GM18508 (cell line): ENCODE measurements around the gene SCAMP3.
"Not testable (repeated sequence)": the region's sequence is repeated elsewhere in the genome, so short reads cannot be mapped to it uniquely, and the experiment has no call there.

Source experiments
- ATAC-seq: cut with Tn5 transposase; IDR thresholded peaks from one replicate; pipeline ENCODE4 v1.9.1; 2021; ENCODE audit warnings: moderate number of reproducible peaks; ENCODE audit not compliant: insufficient read depth, unreplicated experiment

SCAMP3 gene

DNA sequence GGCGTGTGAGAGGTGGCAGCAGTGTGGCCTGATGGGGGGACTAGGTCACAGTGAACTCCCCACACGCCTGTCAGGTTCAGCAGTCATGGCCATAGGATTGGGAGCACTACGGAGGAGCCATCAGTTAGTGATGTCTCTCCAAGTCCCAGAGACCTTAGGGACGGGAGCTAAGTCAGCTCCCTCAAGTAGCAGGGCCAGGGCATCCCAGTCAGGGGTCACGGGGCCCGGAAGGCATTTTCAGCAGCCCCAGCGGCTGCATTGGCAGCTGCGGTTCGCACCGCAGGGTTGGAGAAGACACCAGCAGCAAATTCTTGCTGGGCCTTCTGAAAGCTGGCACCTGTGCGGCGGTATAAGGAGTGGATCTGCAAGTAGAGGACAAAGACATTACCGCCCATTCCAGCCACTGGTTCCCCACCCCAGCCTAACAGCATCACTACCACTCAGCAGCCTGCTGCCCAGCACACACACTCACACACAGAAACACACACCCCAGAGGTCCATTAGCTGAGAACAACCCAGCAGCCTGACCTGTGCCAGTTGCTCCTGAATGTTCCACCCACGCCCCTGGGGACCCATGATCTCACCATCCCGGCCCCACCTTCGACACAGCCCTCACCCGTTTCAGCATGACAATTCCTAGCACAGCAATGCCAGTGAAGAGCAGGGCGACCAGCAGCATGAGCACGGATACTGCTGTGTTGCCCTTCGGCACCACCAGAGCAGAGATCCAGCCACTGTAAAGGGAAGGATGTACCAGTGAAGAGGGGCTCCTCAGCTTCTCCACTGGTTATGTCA is 5.9 kb downstream of the SCAMP3 start:
- ATAC-seq: no peak

DNA sequence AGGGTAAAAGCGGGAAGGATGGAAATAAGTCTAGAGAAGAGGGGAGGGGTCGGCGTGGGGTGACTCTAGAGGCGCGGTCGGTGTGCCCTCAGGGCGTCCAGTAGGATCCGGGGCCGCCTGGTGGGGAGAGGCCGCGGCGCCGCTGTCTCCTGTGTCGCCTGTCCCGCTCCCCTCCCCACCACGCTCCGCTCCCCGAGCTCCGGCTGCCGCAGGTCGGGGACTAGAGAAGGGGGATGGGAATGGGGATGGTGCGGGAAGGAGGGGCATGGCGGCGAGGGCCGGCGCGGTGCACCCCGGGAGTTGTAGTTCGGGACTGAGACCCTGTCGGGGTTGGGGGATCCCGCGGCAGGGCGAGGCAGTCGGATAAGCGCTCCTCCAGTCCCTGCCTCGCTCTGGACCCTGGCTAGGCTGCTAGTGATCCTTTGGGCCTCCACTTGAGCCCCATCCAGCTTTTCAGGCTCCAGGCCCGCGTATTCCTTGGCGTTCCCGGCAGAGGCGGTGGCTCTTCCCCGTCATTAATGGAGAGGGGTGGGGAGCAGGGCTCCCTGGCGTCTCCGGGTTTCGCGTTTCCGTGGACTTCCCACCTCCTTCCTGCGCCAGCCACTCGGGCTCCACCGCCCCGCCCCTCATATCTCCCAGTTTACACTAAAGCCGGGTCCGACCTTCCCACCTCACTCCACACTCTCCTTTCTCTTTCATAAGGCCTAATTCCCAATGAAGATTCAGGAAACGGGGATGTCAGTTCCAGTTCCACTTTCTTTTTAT is 6.7 kb downstream of the SCAMP3 start, which contains the start of gene ENTREP3:
TSS of gene ENTREP3 (minus strand) at position 241 of the 765 bp plus-strand sequence. CDS start 606 bp downstream, outside the sequence.
- no peak for ATAC-seq

DNA sequence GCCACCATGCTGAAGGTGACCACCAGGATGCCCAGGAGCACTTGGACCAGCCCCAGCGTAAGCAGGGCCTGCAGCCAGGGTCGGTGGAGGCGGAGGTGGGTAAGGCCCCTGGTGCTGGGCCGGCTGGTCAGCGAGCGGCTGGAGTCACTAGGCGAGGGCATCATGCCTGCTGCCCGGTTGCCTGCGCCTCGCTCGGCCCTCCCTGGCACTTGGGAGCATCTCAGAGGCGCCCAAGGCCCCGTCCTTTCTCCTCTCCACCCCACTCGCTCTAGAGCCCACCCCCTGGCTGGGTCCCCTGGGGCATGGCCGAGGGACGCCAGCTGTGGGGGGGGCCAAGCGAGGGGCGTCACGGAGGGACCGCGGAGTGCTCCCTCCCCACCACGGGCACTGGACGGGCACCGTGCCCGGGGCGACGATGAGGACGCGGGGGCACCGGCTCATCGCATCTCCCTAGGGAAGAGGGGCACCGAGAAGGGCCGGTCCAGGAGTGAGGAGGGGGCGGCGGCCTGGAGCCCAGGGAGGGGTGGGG is 7.4 kb downstream of the SCAMP3 start:
- no peak for ATAC-seq

DNA sequence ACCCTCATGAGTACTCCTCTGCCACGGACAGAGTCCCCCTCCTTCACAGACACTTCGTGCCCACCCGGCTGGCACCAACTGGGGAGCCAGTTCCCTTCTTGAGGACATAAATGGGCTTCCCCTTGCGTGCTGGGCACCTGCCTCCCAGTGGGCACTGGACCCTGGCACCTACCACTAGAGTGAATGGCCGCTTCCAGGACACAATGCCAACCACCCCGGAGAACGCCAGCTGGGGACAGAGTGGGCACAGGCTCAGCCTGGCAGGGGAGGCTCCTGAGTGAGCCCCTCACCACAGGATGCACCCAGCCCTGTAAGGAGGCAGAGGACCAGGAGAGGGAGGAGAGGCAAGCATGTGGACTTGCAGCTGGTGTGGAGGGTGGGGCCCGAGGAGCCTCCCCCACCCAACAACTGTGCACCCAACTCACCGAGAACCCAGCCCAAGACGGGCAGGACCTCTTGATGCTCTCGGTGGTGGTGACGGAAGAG is 7.9 kb downstream of the SCAMP3 start:
- no peak for ATAC-seq

DNA sequence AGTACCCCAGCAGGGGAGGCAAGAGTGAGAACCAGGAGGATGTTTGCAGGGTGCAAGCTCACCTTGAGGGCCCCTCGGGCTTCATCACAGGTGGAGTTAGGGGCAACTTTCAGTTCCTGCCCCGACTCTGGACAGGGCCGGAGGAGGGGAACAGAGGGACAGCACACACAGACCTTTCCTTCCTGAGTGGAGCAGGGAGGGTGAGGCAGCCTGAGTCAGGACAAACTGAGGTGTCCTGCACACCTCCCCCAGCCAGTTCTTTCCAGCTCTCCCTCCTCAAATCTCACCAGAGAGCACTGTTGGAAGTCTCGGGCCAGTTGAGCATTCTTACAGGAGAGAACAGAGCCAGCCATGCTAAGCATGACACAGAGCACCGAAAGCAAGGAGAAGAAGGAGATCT is 8.4 kb downstream of the SCAMP3 start:
- ATAC-seq: no peak

DNA sequence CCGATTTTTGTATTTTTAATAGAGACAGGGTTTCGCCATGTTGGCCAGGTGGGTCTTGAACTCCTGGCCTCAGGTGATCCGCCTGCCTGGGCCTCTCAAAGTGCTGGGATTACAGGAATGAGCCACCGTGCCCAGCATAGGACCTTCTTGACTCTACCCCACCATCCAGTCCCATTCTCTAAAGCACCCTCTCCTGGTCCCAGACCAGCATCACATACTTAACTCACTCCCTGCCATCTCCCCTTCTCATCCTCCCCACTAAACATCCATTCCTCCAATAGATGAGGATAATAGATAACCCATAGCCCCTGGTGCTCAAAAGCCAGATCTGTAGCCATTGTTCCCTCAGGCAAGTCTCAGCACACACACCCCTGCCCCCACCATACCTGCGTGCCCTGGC is 9.0 kb downstream of the SCAMP3 start:
- no peak for ATAC-seq

DNA sequence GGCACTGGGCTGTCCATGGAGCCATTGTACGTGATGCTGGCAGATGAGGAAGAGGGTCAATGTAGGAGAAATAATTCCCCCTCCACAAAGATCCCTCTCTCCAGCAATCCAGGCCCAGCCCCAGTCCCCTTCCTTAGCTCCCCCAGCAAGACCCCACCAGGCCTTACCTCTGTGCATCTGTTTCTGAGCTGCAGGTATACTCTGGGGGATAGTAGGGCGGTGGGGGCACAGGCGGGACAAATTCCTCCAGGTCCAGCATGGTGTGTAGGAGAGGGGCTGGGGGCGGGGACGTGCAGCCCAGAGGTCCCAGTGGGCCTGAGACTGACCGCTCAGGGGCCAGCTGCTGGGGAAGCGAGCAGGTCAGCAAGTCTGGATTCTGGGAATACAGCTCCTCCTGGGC is 10.6 kb downstream of the SCAMP3 start:
- no peak for ATAC-seq

DNA sequence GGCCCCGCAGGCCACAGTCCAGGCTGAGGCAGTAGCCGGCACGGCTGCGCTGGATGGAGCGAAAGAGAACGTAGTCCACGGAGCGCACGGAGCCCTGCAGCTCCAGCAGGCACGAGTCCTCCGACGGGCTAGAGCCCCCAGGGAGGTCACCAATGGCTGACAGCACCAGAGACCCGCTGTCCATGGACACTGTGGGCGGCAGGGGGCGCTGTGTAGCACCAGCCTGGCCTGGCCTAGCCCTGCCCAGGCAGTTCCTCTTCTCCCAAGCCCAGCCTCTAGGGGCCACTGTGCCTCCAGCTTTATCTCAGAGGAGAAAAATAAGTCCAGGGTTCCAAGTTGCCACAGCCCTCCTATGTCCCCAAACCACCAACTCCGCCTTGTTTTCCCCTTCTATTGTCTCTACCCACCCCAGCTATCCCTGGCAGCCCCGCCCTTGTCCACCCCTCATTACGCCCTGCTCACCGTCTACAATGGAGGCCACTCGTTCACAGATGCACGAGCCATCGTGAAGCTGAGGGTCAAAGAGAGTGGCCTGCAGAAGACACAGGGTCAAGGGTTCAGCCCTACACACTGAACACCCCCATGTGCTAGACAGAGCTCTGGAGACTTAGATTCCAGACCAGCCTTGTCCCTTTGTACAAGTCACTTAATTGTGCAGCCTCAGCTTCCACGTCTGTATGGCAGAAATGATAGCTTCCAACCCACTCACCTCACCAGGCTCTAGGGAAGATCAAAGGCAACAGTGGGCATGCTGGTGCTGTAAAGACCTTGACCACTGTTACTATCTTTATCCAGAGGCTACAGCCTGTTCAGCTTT is 11.3 kb downstream of the SCAMP3 start:
- ATAC-seq: peak; percentile 62

DNA sequence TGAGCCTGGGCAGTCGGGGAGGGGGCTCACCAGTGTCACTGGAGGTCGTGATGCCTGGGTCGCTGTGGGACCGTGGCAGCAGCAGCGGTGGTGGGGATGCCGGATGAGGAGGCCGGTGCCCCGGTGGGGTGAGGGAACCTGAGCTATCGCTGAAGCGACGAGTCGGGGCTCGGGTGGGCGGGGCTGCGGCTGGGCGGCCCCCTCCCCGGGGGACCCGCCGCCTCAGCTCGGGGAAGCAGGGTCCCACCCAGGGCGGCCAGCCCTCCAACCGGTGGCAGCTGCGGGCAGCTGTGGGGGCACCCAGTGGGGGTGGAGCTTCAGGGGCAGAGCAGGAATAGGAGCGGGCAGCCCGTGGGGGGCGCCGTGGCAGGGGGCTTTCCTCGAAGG is 11.9 kb downstream of the SCAMP3 start:
- peak; percentile 6 for ATAC-seq

DNA sequence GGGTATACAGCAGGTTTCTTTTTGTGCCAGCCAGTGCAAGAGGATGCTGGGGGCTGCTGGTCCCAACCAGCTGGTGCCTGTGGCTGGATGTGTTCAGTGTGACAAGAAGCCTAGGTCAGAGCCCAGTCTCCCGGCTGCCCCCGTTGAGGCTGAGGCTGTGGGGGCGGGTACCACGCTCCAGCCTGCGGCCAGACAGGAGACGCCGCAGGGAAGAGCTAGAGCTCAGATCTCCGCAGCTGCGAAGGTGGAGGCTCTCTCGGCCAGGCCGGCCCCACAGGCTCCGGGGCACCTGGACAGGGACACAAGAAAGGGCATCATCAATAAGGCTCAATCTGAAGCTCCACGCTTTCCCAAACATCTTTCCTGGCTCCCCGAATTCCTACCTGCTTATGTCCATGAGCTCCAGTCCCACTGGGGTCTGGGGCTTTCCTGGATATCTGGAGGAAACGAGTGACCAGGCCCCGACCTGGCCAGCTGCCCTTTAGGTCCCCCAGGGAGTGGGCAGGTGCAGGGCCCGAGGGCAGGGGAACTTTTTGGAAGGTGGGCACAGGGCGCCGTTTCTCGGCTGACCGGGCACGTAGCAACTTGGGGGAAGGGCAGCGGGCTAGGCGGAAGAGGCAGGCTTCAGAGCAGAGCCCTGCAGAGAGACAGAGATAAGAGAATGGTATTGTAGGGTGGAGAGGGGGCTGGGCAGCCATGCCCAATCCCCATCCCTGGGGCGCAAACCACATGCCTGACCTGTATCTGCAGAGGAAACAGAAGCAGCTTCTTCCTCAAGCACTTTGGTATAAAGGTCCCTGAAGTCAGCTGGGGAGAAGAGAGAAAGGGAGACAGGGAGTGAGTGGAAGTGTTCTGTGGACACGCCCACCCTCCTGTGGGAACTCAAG is 14.2 kb downstream of the SCAMP3 start:
- ATAC-seq: no peak

DNA sequence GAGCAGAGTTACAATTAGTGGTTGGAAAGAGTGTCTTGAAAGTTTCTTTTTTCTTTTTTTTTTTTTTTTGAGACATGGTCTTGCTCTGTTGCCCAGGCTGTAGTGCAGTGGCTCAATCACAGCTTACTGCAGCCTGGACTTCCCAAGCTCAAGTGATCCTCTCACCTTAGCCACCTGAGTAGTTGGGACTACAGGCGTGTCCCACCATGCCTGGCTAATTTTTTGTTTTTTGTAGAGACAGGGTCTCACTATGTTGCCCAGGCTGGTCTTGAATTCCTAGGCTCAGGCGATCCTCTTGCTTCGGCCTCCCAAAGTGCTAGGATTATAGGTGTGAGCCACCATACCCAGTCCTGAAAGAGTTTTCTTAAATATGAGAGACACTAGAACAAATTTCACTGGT is 15.4 kb downstream of the SCAMP3 start:
- ATAC-seq: not testable (repeated sequence)

DNA sequence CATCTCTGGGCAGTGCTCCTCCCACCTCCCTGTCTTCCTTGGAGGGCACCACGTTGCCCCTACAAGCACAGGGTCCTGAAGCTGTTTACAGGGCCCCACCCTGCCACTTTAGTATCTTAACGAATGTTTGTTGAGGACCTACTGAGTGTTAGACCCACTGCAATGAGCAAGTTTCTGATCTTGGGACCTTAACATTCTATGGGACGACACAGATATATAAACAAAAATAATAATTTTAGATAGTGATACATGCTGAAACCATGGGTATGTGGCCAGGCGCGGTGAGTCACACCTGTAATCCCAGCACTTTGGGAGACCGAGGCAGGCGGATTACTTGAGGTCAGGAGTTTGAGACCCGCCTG is 17.0 kb downstream of the SCAMP3 start:
- ATAC-seq: no peak

DNA sequence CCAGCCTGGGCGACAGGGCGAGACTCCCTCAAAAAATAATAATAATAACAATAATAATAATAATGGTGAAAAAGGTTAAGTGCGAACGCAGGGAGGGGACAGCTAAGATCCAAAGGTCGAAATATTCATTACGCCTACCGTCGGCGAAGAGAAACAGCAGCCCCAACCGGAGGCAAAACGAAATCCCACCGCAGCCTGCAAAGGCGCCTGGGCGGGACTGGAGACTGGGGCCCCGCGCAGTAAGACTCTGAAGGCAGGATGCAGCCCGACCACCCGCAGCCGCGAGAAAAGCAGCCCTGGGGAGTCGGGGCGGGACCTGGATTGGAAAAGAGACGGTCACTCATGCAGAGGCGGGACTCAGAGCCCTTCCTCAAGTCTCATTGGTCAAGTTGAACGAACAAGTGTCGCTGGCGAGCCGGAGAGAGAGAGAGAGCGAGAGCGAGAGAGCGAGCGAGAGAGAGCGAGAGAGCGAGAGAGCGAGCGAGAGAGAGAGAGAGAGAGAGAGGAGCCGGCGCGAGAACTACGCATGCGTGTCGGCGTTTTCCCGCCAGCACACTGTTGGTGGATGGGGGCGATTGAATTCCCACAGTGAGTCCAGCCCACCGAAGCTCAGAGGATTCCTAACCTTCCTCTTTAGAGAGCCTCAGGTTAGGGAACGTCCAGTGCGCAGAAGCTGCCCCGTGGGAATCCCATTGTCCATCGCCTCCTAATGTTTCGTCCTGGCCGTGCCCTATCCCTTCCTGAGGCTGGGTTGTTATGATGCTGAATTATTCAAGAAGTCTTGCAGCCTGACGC is 17.6 kb downstream of the SCAMP3 start:
- ATAC-seq: peak; percentile 59

DNA sequence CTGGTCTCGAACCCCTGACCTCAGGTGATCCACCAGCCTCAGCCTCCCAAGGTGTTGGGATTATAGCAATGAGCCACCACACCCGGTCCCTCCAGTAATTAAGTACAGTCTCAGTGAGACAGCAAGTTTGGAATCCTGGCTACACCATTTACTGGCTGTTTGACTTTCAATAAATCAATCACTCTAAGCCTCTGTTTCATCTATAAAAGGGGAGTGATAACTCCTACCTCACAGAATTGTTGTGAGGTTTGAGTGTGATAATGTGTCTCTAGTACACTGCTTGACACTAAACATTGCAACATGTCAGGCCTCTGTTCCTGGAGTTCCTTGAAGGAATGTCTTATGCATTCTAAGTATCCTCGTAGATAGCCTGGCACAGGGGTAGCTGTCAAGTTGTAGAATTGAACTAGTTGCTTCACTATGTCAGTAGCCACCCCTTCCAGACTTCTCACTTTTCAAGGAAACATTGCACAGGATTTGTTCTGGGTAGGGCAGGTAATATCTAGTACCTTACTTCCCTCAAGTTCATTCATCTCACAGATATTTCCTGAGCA is 19.3 kb downstream of the SCAMP3 start:
- no peak for ATAC-seq

DNA sequence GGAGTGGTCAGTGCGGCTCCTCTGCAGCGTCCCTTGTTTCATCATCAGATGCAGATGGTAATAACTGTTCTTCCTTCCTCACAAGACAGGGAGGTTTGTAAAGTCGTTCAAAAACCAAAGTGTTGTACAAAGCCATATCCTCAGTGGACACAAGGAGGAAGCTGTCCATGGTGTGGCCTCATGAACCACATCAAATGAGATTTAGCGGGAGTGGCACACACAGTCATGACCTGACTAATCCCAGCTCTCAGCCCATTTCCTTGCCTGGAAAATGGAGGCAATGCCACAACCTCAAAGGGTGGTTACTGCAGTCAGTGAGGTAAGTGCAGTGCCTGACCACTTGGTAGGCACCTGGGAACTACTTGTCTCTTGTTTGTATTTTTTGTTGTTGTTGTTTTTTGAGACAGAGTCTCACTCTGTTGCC is 20.3 kb downstream of the SCAMP3 start:
- ATAC-seq: no peak

DNA sequence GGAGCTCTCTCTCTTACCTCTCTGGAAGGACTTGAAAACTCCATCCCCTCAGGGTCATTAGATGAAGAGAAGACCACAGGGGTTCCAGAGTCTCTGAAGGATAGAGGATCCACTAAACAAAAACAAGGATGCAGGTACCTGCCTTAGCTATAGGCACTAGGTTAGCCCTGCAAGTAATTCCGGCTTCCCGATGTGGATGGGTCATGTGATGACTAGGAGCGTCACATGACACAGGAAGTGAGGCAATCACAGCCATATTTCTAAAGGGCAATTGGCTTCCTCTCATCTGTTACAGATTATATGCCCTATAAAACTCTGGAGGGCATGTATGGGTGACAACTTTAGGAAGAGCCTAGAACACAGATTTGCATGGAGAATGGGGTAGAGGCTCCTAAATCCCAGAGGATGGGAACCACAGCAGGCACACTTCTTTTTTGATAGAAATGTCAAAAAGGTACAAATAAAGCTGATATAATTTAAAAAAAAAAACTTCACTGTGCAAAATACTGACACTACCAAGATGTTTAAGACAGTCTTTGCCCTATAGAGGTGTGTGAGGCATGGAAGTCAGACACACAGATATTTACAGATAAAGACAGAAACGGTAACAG is 21.0 kb downstream of the SCAMP3 start:
- ATAC-seq: no peak

DNA sequence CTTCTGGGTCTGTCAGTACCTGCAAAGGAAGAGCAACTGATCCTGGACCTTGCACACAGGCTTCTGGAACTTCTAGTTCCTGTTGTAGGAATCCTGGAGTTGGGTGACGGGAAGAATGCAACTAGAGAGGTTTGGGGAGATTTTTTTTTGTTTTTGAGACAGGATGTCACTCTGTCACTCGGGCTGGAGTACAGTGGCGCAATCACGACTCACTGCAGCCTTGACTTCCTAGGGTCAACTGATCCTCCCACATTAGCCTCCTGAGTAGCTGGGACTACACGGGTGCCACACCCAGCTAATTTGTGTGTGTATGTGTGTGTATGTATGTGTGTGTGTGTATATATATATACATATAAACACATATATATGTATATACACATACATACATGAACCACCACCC is 25.7 kb downstream of the SCAMP3 start:
- no peak for ATAC-seq

DNA sequence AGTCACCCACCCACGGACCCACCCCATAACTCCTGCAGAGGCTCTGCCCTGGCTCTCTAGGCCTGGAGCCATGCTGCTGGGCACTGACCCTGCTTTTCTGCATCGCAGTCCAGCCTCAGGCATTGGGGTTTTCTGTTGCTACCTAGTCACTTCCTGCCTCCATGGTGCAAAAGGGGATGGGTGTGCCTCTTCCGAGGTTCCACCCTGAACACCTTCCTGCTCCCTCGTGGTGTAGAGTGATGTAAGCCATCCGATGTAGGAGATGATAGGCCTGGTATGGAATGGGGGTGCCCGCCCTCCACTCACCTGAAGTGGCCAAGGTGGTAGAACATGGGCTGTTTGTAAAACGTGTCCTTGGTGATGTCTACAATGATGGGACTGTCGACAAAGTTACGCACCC is 26.8 kb downstream of the SCAMP3 start:
- not testable (repeated sequence) for ATAC-seq
